Measurements from ENCODE around the gene MYO15B.

DNA sequence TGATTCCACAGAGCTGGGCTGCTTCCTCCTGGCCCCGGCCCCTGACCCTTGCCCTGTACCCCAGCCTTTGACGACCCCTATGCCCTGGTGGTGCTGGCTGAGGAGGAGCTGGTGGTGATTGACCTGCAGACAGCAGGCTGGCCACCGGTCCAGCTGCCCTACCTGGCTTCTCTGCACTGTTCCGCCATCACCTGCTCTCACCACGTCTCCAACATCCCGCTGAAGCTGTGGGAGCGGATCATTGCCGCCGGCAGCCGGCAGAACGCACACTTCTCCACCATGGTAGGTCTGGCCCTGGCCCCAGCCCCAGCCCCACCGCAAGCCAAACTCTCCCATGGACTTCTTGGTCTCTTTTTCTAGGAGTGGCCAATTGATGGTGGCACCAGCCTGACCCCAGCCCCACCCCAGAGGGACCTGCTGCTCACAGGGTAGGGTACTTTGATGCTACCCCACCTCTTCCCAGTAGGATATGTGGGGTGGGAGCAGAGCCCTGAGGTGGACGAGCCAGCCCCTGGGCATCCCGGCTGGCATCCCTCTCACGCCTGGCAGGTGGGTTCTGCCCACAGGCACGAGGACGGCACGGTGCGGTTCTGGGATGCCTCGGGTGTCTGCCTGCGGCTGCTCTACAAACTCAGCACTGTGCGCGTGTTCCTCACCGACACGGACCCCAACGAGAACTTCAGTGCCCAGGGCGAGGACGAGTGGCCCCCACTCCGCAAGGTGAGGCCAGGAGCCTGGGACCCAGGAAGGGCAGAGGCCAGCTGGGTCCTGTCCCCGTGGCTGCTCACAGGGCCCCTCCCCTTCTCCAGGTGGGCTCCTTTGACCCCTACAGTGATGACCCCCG is 19.0 kb upstream of the MYO15B start:
- TF ChIP-seq CTCF (IDR thresholded peaks at IDR 0.05) (no peak), EZH2 (IDR thresholded peaks at IDR 0.05; ENCODE audit: borderline replicate concordance, insufficient read depth, low read depth, low read length, poor library complexity, severe bottlenecking) (no peak)
